A673 (cell line): ENCODE results near the gene OMD. TPM values are rescaled to one million over a fixed set of nuclear protein-coding genes. Genes with fewer than 3 reads are reported as not detected.

ENCODE experiments used
- BruUV-seq: library from RNA; stranded (reverse); fragments of 400-500 nt; replicated peaks from 2 replicates; lab custom pipeline; 2021; lab: Mats Ljungman, UMichigan
- CTCF ChIA-PET: fragments of 300-600 bp; sonication (Branson Sonifier 250); formaldehyde crosslinking; loops from one replicate; lab custom pipeline; 2022; ENCODE audit warnings: antibody characterized with exemption; lab: Charles Lee
- POLR2A ChIA-PET: fragments of 300-600 bp; sonication (Branson Sonifier 250); formaldehyde crosslinking; loops from one replicate; lab custom pipeline; 2022; ENCODE audit warnings: antibody characterized with exemption; ENCODE audit not compliant: low non-redundant PET; lab: Charles Lee
- DNase-seq: peaks from one replicate; pipeline ENCODE4 v3.0.0-alpha.2; 2015; ENCODE audit warnings: low spot score
- H3K27ac ChIP-seq: fragments of 200-600 bp; sonication (generic); 2 replicates; pipeline ENCODE4 v1.5.1; 2016; ENCODE audit warnings: mixed run types, low read depth, mild to moderate bottlenecking, mixed read lengths, antibody characterized with exemption, low read length; ENCODE audit not compliant: poor library complexity, severe bottlenecking
- H3K27me3 ChIP-seq: fragments of 200-600 bp; sonication (generic); replicated peaks from 2 replicates; pipeline ENCODE4 v1.6.1; 2017; ENCODE audit warnings: mixed run types, low read depth, mild to moderate bottlenecking, mixed read lengths, antibody characterized with exemption, low read length; ENCODE audit not compliant: insufficient read depth, poor library complexity
- H3K36me3 ChIP-seq: fragments of 200-600 bp; sonication (generic); 2 replicates; pipeline ENCODE4 v1.6.1; 2016; ENCODE audit warnings: mixed run types, mild to moderate bottlenecking, mixed read lengths, antibody characterized with exemption, low read length; ENCODE audit not compliant: insufficient read depth, poor library complexity, severe bottlenecking
- H3K4me1 ChIP-seq: fragments of 200-600 bp; sonication (generic); 2 replicates; pipeline ENCODE4 v1.6.1; 2017; ENCODE audit warnings: mixed run types, mild to moderate bottlenecking, mixed read lengths, antibody characterized with exemption, low read length; ENCODE audit not compliant: insufficient read depth, poor library complexity, severe bottlenecking
- H3K4me3 ChIP-seq: fragments of 200-600 bp; sonication (generic); 2 replicates; pipeline ENCODE4 v1.5.1; 2016; ENCODE audit warnings: low read depth, mixed run types, mild to moderate bottlenecking, mixed read lengths, low read length; ENCODE audit not compliant: poor library complexity, severe bottlenecking
- H3K9me3 ChIP-seq: fragments of 200-600 bp; sonication (generic); 2 replicates; pipeline ENCODE4 v1.6.1; 2016; ENCODE audit warnings: mixed run types, low read depth, mild to moderate bottlenecking, mixed read lengths, antibody characterized with exemption, low read length; ENCODE audit not compliant: poor library complexity, severe bottlenecking
- CTCF ChIP-seq: fragments of 300-800, 200-600 bp; sonication (generic); conservative IDR thresholded peaks from 2 replicates; pipeline ENCODE4 v1.5.1; 2017; ENCODE audit warnings: low read depth, mild to moderate bottlenecking, antibody characterized with exemption, low read length, moderate library complexity, mixed read lengths
- EZH2 ChIP-seq: fragments of 200-600 bp; sonication (generic); IDR thresholded peaks from 2 replicates; pipeline ENCODE4 v1.6.1; 2017; ENCODE audit warnings: borderline replicate concordance, low read depth, mild to moderate bottlenecking, mixed read lengths, antibody characterized with exemption, low read length; ENCODE audit not compliant: poor library complexity, severe bottlenecking
- intact Hi-C: fragments of 100-400 bp; cut with micrococcal nuclease; formaldehyde crosslinking; loops from one replicate; pipeline ENCODE4 v1.10.0; 2022; ENCODE audit not compliant: unreplicated experiment
- total RNA-seq: library from RNA; stranded (reverse); gene quantifications from 2 replicates; pipeline ENCODE4 v1.2.3, GENCODE V29; 2021

The OMD gene
- total RNA-seq, 1 experiment from 2014 or later = not detected

GRCh38 chr9:92378865-92379560 is 45.3 kb downstream of the OMD start:
- ChIA-PET POLR2A (no interaction called here), CTCF (no interaction called here)
- Histone ChIP-seq H3K4me3 (peak overlapping the region; percentile 3), H3K4me1 (peaks cover 28% of the 10 kb centered on the region), H3K9me3 (peaks cover 4% of the 10 kb centered on the region), H3K27me3 (no peaks in the 10 kb centered on the region), H3K27ac (peak overlapping the region; percentile 77), H3K36me3 (no peaks in the 10 kb centered on the region)
- BruUV-seq = no TSS peak
- peak; percentile 97 for DNase-seq
- intact Hi-C loops = no loop called here
- TF ChIP-seq CTCF (no peak), EZH2 (no peak)

DNA sequence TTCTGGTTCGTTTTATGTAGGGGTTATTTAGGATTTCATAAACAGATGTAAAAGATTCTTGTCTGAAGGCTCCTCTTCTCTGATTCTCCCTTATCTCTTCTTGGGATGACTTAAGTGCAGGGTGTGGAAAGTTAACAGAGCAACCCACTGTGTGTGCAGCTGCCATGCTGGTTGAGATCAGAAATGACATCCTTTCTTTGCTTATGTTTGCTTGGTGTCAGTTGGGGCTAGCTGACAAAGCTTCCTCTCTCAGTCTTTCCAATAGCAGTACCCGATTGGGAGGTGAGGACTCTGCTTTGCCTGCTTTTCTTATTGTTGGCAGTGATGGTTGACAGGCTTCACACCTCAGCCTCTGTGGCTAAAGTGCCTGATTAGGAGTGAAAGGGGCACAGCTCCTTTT is 46.4 kb downstream of the OMD start:
- peaks cover 8% of the 10 kb centered on the region for H3K9me3 ChIP-seq
- H3K27ac ChIP-seq = peak overlapping the region; percentile 77
- peaks cover 28% of the 10 kb centered on the region for H3K4me1 ChIP-seq
- no TSS peak for BruUV-seq
- TF ChIP-seq CTCF = no peak
- no peak for TF ChIP-seq EZH2
- intact Hi-C loops = no loop called here
- ChIA-PET POLR2A (no interaction called here), CTCF (no interaction called here)
- H3K27me3 ChIP-seq = no peaks in the 10 kb centered on the region
- no peak overlapping the region for H3K4me3 ChIP-seq
- H3K36me3 ChIP-seq = no peaks in the 10 kb centered on the region
- DNase-seq = no peak

DNA sequence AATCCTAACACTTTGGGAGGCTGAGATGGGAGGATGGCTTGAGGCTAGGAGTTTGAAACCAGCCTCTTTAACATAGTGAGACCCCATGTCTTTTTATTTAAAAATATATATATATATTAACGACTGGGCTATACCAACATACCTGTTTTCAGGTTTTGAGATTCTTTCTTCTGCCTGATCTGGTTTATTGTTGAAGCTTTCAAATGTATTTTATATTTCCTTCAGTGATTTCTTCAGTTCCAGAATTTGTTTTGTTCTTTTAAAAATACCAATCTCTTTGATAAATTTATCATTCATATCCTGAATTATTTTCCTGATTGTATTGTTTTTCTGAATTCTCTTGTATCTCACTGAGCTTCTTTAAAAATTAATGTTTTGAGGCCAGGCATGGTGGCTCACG is 51.1 kb downstream of the OMD start:
- intact Hi-C loops = no loop called here
- no peak for DNase-seq
- TF ChIP-seq CTCF (no peak), EZH2 (no peak)
- CTCF ChIA-PET = no interaction called here
- H3K27me3 ChIP-seq = no peaks in the 10 kb centered on the region
- BruUV-seq = no TSS peak
- H3K36me3 ChIP-seq = no peaks in the 10 kb centered on the region
- H3K4me3 ChIP-seq = no peak overlapping the region
- peaks cover 5% of the 10 kb centered on the region for H3K4me1 ChIP-seq
- POLR2A ChIA-PET = no interaction called here
- H3K9me3 ChIP-seq = peaks cover 13% of the 10 kb centered on the region
- H3K27ac ChIP-seq = no peak overlapping the region
